GM12891 (cell line): Measurements from ENCODE around the gene SLC22A1.

Experiments used
- POLR2A ChIP-seq: IDR thresholded peaks from 2 replicates; pipeline ENCODE4 v1.6.1; 2011; ENCODE audit warnings: low read depth, low read length, control low read depth
- POLR2AphosphoS5 ChIP-seq: IDR thresholded peaks from 2 replicates; pipeline ENCODE4 v1.6.1; 2011; ENCODE audit warnings: low read depth, low read length, control low read depth
- SPI1 ChIP-seq: IDR thresholded peaks from 2 replicates; pipeline ENCODE4 v1.6.1; 2011; ENCODE audit warnings: low read depth, low read length, control low read depth
- TAF1 ChIP-seq: IDR thresholded peaks from 2 replicates; pipeline ENCODE4 v1.6.1; 2011; ENCODE audit warnings: low read depth, low read length, control low read depth

GRCh38 chr6:160203953-160204352, 82.3 kb downstream of the SLC22A1 start:
- TF ChIP-seq POLR2A (no peak), POLR2AphosphoS5 (no peak), TAF1 (no peak), SPI1 (no peak)
